Ishikawa (cell line): ENCODE measurements around the gene FKBP7.

Experiments
- CREB1 ChIP-seq: IDR thresholded peaks from 2 replicates; pipeline ENCODE4 v1.6.1; 2012; ENCODE audit warnings: low read depth
- EGR1 ChIP-seq: IDR thresholded peaks from 2 replicates; pipeline ENCODE4 v1.6.1; 2012
- EP300 ChIP-seq: IDR thresholded peaks from 2 replicates; pipeline ENCODE4 v1.6.1; 2012; ENCODE audit warnings: borderline replicate concordance
- FOXM1 ChIP-seq: IDR thresholded peaks from 2 replicates; pipeline ENCODE4 v1.6.1; 2012; ENCODE audit warnings: low read depth, borderline replicate concordance
- TAF1 ChIP-seq: IDR thresholded peaks from 2 replicates; pipeline ENCODE4 v1.6.1; 2012; ENCODE audit warnings: low read depth, mild to moderate bottlenecking
- TCF12 ChIP-seq: IDR thresholded peaks from 2 replicates; pipeline ENCODE4 v1.6.1; 2012; ENCODE audit warnings: low read depth
- ZBTB7A ChIP-seq: IDR thresholded peaks from 2 replicates; pipeline ENCODE4 v1.6.1; 2012; ENCODE audit warnings: low read depth
- TF ChIP-seq, protein P1 (sequence below): IDR thresholded peaks from 2 replicates; pipeline ENCODE4 v1.6.1; 2012

DNA sequence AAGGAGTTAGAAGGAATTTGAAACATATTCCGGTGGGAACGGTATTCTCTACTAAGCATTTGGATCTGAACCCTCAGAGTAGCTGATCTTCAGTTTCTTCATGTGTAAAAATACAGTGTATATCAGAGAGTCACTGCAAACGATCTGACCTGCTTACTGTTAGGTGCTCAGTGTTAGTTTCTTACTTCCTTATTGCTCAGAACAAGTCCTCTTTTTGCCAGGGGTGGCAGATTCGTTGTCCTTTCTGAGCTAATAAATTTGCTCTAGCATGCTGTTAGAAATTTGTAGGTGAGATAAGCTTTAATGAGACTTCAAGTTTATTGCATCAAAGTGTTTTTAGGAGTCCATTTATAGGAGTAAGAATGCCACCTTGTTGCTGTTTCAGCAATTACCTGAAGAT, 17.6 kb upstream of the FKBP7 start:
- no peak for TF ChIP-seq TCF12
- no peak for TF ChIP-seq EGR1
- TF ChIP-seq TAF1, result no peak
- TF ChIP-seq, protein P1, sequence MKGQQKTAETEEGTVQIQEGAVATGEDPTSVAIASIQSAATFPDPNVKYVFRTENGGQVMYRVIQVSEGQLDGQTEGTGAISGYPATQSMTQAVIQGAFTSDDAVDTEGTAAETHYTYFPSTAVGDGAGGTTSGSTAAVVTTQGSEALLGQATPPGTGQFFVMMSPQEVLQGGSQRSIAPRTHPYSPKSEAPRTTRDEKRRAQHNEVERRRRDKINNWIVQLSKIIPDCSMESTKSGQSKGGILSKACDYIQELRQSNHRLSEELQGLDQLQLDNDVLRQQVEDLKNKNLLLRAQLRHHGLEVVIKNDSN, result no peak
- no peak for TF ChIP-seq EP300
- TF ChIP-seq FOXM1, result no peak
- TF ChIP-seq CREB1, result no peak
- TF ChIP-seq ZBTB7A, result no peak
